Measurements from ENCODE around the gene PKD2L1. TPM values are rescaled to one million over a fixed set of nuclear protein-coding genes. Genes with fewer than 3 reads are reported as not detected.

The PKD2L1 gene
- total and polyA plus RNA-seq, 9 of the 15 experiments (the other 6 are each of a cell fraction or from before 2014, with no cell fraction given): not detected

- TF ChIP-seq L3MBTL2 (IDR thresholded peaks at IDR 0.05): peak; percentile 75
- TF ChIP-seq ZNF395 (CRISPR knock-in tag; IDR thresholded peaks at IDR 0.05): peak; percentile 75; the same call in 1 of the 2 replicates
- TF ChIP-seq RAD21 (CRISPR knock-in tag; conservative IDR thresholded peaks at IDR 0.05 in 1 of 2, IDR thresholded peaks at IDR 0.05 in 1 of 2): 0 out of 4 replicates have a peak, but pooled peaks of 1 of the 2 experiments have one; percentile 4
- TF ChIP-seq ZNF644 (tag; IDR thresholded peaks at IDR 0.05; ENCODE audit: low read depth): 0 out of 2 replicates have a peak, but pooled peaks have one; percentile 26
- TF ChIP-seq, protein P1, sequence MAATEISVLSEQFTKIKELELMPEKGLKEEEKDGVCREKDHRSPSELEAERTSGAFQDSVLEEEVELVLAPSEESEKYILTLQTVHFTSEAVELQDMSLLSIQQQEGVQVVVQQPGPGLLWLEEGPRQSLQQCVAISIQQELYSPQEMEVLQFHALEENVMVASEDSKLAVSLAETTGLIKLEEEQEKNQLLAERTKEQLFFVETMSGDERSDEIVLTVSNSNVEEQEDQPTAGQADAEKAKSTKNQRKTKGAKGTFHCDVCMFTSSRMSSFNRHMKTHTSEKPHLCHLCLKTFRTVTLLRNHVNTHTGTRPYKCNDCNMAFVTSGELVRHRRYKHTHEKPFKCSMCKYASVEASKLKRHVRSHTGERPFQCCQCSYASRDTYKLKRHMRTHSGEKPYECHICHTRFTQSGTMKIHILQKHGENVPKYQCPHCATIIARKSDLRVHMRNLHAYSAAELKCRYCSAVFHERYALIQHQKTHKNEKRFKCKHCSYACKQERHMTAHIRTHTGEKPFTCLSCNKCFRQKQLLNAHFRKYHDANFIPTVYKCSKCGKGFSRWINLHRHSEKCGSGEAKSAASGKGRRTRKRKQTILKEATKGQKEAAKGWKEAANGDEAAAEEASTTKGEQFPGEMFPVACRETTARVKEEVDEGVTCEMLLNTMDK (IDR thresholded peaks at IDR 0.05; ENCODE audit: borderline replicate concordance, insufficient read depth, low read depth, low read length, poor library complexity, severe bottlenecking): peak; percentile 50
- TF ChIP-seq ZBTB17 (CRISPR knock-in tag; IDR thresholded peaks at IDR 0.05): peak; percentile 47; the same call in 1 of the 2 replicates
- TF ChIP-seq BCLAF1 (IDR thresholded peaks at IDR 0.05; ENCODE audit: borderline replicate concordance in 1 of 2, control insufficient read depth in 1 of 2, low read depth in 2 of 2, low read length in 1 of 2): no peak
- TF ChIP-seq HMG20A (CRISPR knock-in tag; conservative IDR thresholded peaks at IDR 0.05): no peak
- TF ChIP-seq POLR2AphosphoS5 (IDR thresholded peaks at IDR 0.05; ENCODE audit: control insufficient read depth, insufficient read depth, low read depth, low read length): peak; percentile 77
- TF ChIP-seq, protein P2, sequence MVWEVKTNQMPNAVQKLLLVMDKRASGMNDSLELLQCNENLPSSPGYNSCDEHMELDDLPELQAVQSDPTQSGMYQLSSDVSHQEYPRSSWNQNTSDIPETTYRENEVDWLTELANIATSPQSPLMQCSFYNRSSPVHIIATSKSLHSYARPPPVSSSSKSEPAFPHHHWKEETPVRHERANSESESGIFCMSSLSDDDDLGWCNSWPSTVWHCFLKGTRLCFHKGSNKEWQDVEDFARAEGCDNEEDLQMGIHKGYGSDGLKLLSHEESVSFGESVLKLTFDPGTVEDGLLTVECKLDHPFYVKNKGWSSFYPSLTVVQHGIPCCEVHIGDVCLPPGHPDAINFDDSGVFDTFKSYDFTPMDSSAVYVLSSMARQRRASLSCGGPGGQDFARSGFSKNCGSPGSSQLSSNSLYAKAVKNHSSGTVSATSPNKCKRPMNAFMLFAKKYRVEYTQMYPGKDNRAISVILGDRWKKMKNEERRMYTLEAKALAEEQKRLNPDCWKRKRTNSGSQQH (CRISPR knock-in tag; IDR thresholded peaks at IDR 0.05): peak; percentile 37; the same call in 1 of the 2 replicates
- TF ChIP-seq ELF2 (CRISPR knock-in tag; IDR thresholded peaks at IDR 0.05): peak; percentile 82
- no peak for TF ChIP-seq JUN (IDR thresholded peaks at IDR 0.05; ENCODE audit: borderline replicate concordance, low read depth, low read length)
- peak; percentile 50; the same call in 1 of the 2 replicates for TF ChIP-seq JUN (CRISPR knock-in tag; IDR thresholded peaks at IDR 0.05; ENCODE audit: borderline replicate concordance)
- no peak for TF ChIP-seq ESRRA (IDR thresholded peaks at IDR 0.05; ENCODE audit: borderline replicate concordance, low read depth)
- no peak for TF ChIP-seq TAF9B (IDR thresholded peaks at IDR 0.05; ENCODE audit: partially characterized antibody)
Measured at GRCh38 chr10:100286051-100287033, 43.7 kb downstream of the PKD2L1 start, which contains the start of gene BLOC1S2 (continued).
